Endothelial cell of umbilical vein (primary cell): ENCODE measurements around the gene OPTC. TPM values are rescaled to one million over a fixed set of nuclear protein-coding genes. Genes with fewer than 3 reads are reported as not detected.

Source experiments
- BruUV-seq: library from RNA; stranded (reverse); fragments of 400-500 nt; replicated peaks from 2 replicates; lab custom pipeline; 2021; lab: Mats Ljungman, UMichigan
- CTCF ChIA-PET: fragments of 300-600, 350-600 bp; sonication (Branson Sonifier 250); formaldehyde crosslinking; loops from one replicate; lab custom pipeline; 2021; ENCODE audit warnings: antibody characterized with exemption, inconsistent platforms; lab: Charles Lee
- POLR2A ChIA-PET: fragments of 300-600, 350-600 bp; sonication (Branson Sonifier 250); formaldehyde crosslinking; loops from one replicate; lab custom pipeline; 2021; ENCODE audit warnings: antibody characterized with exemption, inconsistent platforms; lab: Charles Lee
- DNase-seq: peaks from one replicate; pipeline ENCODE4 v3.0.0-alpha.2; 2011; ENCODE audit warnings: low read depth, low spot score
- FAIRE-seq: peaks from 2 replicates; lab custom pipeline; 2011; peaks lifted over from hg19 to GRCh38; lab: Jason Lieb, UNC
- H2AFZ ChIP-seq: 2 replicates; pipeline ENCODE4 v1.6.0; 2012; ENCODE audit warnings: low read depth, low read length, control low read depth, inconsistent platforms
- H3K27ac ChIP-seq: 2 replicates; pipeline ENCODE4 v1.5.1; 2011; ENCODE audit warnings: low read depth, mild to moderate bottlenecking, control low read depth, low read length, moderate library complexity; ENCODE audit not compliant: insufficient read depth
- H3K27me3 ChIP-seq, 2 experiments: 2 replicates each; pipeline versions ENCODE4 v1.6.0 to v1.6.1; 2011; ENCODE audit warnings: low read length in 2 of 2, mixed read lengths in 1 of 2; ENCODE audit not compliant: control insufficient read depth in 2 of 2, insufficient read depth in 2 of 2
- H3K36me3 ChIP-seq, 2 experiments: 2 replicates in 1 of 2; 3 replicates in 1 of 2; pipeline ENCODE4 v1.5.1; 2011; ENCODE audit warnings: low read length in 2 of 2, mild to moderate bottlenecking in 1 of 2, moderate library complexity in 1 of 2; ENCODE audit not compliant: control insufficient read depth in 2 of 2, insufficient read depth in 2 of 2; ENCODE audit errors: extremely low read depth in 1 of 2
- H3K4me1 ChIP-seq: 3 replicates; pipeline ENCODE4 v1.5.1; 2011; ENCODE audit warnings: mild to moderate bottlenecking, low read length; ENCODE audit not compliant: control insufficient read depth, insufficient read depth; ENCODE audit errors: extremely low read depth
- H3K4me2 ChIP-seq: 2 replicates; pipeline ENCODE4 v1.6.1; 2011; ENCODE audit warnings: low read length, control low read depth, mixed read lengths; ENCODE audit not compliant: insufficient read depth
- H3K4me3 ChIP-seq, 3 experiments: fragments of 200-600 bp in 1 of 3; sonication (generic), shearing (Covaris generic) in 1 of 3; replicated peaks in 1 of 3; 2 replicates each; pipeline ENCODE4 v1.5.1; 2011 to 2016; ENCODE audit warnings: control low read depth in 3 of 3, low read length in 3 of 3, mild to moderate bottlenecking in 2 of 3, inconsistent platforms in 1 of 3, low read depth in 1 of 3, moderate library complexity in 1 of 3; ENCODE audit not compliant: insufficient read depth in 1 of 3
- H3K79me2 ChIP-seq: 2 replicates; pipeline ENCODE4 v1.6.0; 2012; ENCODE audit warnings: low read length, inconsistent platforms; ENCODE audit not compliant: control insufficient read depth, insufficient read depth
- H3K9ac ChIP-seq: replicated peaks from 2 replicates; pipeline ENCODE3; 2011; ENCODE audit warnings: low read length, control low read depth; ENCODE audit not compliant: insufficient read depth; ENCODE audit errors: extremely low read depth
- H3K9me1 ChIP-seq: replicated peaks from 3 replicates; pipeline ENCODE4 v1.6.0; 2011; ENCODE audit warnings: mild to moderate bottlenecking, low read length; ENCODE audit not compliant: control insufficient read depth, insufficient read depth; ENCODE audit errors: extremely low read depth
- H3K9me3 ChIP-seq: replicated peaks from 2 replicates; pipeline ENCODE4 v1.5.1; 2012; ENCODE audit warnings: low read length, inconsistent platforms; ENCODE audit not compliant: control insufficient read depth, insufficient read depth
- H4K20me1 ChIP-seq: replicated peaks from 2 replicates; pipeline ENCODE3; 2011; ENCODE audit warnings: mild to moderate bottlenecking, low read length; ENCODE audit not compliant: control insufficient read depth, insufficient read depth; ENCODE audit errors: extremely low read depth
- CTCF ChIP-seq, 2 donors: IDR thresholded peaks; 1 replicate in 1 of 2; 2 replicates in 1 of 2; pipeline ENCODE4 v1.5.1; 2011; ENCODE audit warnings: low read length in 2 of 2, mild to moderate bottlenecking in 2 of 2, moderate library complexity in 2 of 2, control low read depth in 1 of 2, inconsistent platforms in 1 of 2, low read depth in 1 of 2; ENCODE audit not compliant: insufficient read depth in 1 of 2; ENCODE audit errors: extremely low read depth in 1 of 2
- EZH2 ChIP-seq: IDR thresholded peaks from 2 replicates; pipeline ENCODE4 v1.6.1; 2012; ENCODE audit warnings: borderline replicate concordance, low read depth, mild to moderate bottlenecking, moderate library complexity, low read length, inconsistent platforms; ENCODE audit not compliant: severe bottlenecking
- FOS ChIP-seq: IDR thresholded peaks from 2 replicates; pipeline ENCODE4 v1.6.1; 2011; ENCODE audit warnings: mild to moderate bottlenecking, low read length, moderate library complexity, borderline replicate concordance; ENCODE audit not compliant: insufficient read depth
- GATA2 ChIP-seq: IDR thresholded peaks from 2 replicates; pipeline ENCODE4 v1.7.0; 2011; ENCODE audit warnings: low read depth, mild to moderate bottlenecking, moderate library complexity, mixed read lengths, low read length; ENCODE audit not compliant: insufficient read length, insufficient read depth
- JUN ChIP-seq: IDR thresholded peaks from 2 replicates; pipeline ENCODE4 v1.6.1; 2011; ENCODE audit warnings: borderline replicate concordance, low read depth; ENCODE audit not compliant: insufficient read length, insufficient read depth
- MAX ChIP-seq: IDR thresholded peaks from 2 replicates; pipeline ENCODE4 v1.6.1; 2011; ENCODE audit not compliant: insufficient read depth, insufficient read length
- MYC ChIP-seq: IDR thresholded peaks from one replicate; pipeline ENCODE4 v1.6.1; 2011; ENCODE audit warnings: mild to moderate bottlenecking, low read depth, low read length
- POLR2A ChIP-seq: IDR thresholded peaks from 2 replicates; pipeline ENCODE4 v1.6.1; 2012; ENCODE audit warnings: low read depth, mild to moderate bottlenecking, control low read depth, low read length
- POLR2AphosphoS5 ChIP-seq: IDR thresholded peaks from 2 replicates; pipeline ENCODE4 v1.6.1; 2012; ENCODE audit warnings: low read depth, mild to moderate bottlenecking, control low read depth, low read length, moderate library complexity; ENCODE audit not compliant: insufficient read depth
- dilution Hi-C: fragments of 300-500 bp; cut with MboI; formaldehyde crosslinking; loops from one replicate; pipeline ENCODE4 v1.15.0; 2019; ENCODE audit warnings: low sequenced_read_pairs; ENCODE audit not compliant: extremely low pct_ligation_motif_present
- intact Hi-C: fragments of 100-400 bp; cut with micrococcal nuclease; formaldehyde crosslinking; loops from one replicate; pipeline ENCODE4 v1.10.0; 2022
- polyA plus RNA-seq, 4 experiments: library from polyadenylated mRNA; depleted of rRNA in 3 of 4; stranded (reverse) in 3 of 4; unstranded in 1 of 4; fragments of >200 nt; gene quantifications; 2 replicates each; pipeline versions ENCODE4 v1.2.1 to v1.2.3, GENCODE V29; 2011 to 2012; ENCODE audit warnings: missing spikeins in 1 of 4
- total RNA-seq: library from RNA; stranded (reverse); gene quantifications from 2 replicates; pipeline ENCODE4 v1.2.3, GENCODE V29; 2021

The OPTC gene
- total and polyA plus RNA-seq, 2 donors (not counting 3 experiments of a cell fraction or from before 2014, with no cell fraction given): not detected

- Histone ChIP-seq H3K9me3 (no peaks in the 10 kb centered on the region), H4K20me1 (no peaks in the 10 kb centered on the region), H2AFZ (no peak within 1 kb of the TSS), H3K79me2 (no peaks in the 10 kb centered on the region), H3K4me3 (no peak within 1 kb of the TSS), H3K9ac (no peak within 1 kb of the TSS), H3K4me2 (no peak within 1 kb of the TSS), H3K36me3 (no peaks in the 10 kb centered on the region), H3K27ac (no peak within 1 kb of the TSS), H3K9me1 (no peaks in the 10 kb centered on the region), H3K27me3 (peaks cover 27 to 38% of the 10 kb centered on the region in 2 experiments), H3K4me1 (peaks cover 2% of the 10 kb centered on the region)
- POLR2A ChIA-PET: interaction anchor here (1.0 kb wide), 1 partner anchor 12 kb away, joined by 3 read pairs; no protein-coding TSS in a partner anchor
- CTCF ChIA-PET: interaction anchor here (1.1 to 3.6 kb wide), 7 partner anchors 12 to 208 kb away, joined by 3 to 13 read pairs (median 6); no protein-coding TSS in a partner anchor
- no TSS peak for BruUV-seq
- dilution Hi-C loops: no loop called here
- intact Hi-C loops: no loop called here
- TF ChIP-seq POLR2AphosphoS5 (no peak), GATA2 (no peak), EZH2 (no peak), POLR2A (no peak), JUN (no peak), MAX (no peak), CTCF (IDR thresholded peaks at IDR 0.05; ENCODE audit: extremely low read depth in 1 of 2, insufficient read depth in 1 of 2, low read depth in 1 of 2, low read length in 2 of 2) (no peak), MYC (no peak), FOS (no peak)
- FAIRE-seq (no peak), DNase-seq (no peak)
These were observed 18.7 kb upstream of the OPTC start, which contains the start of gene PRELP for GRCh38 chr1:203475012-203475981. Gene PRELP (plus strand): TSS chr1:203475806. CDS start chr1:203483185, 7,379 bp downstream.
